GM18511 (cell line): ENCODE data around the gene CLEC11A.
"Not testable (repeated sequence)": the region's sequence is repeated elsewhere in the genome, so short reads cannot be mapped to it uniquely, and the experiment has no call there.

Experiments
- ATAC-seq: cut with Tn5 transposase; IDR thresholded peaks from one replicate; pipeline ENCODE4 v1.9.1; 2021; ENCODE audit warnings: mild to moderate bottlenecking, moderate library complexity; ENCODE audit not compliant: unreplicated experiment

Gene CLEC11A

GRCh38 chr19:50721441-50722137 lies 1.6 kb upstream of the CLEC11A start:
- ATAC-seq = no peak

GRCh38 chr19:50722201-50723013 lies 757 bp upstream of the CLEC11A start:
- no peak for ATAC-seq

GRCh38 chr19:50723735-50724521 lies 764 bp downstream of the CLEC11A start:
- no peak for ATAC-seq

GRCh38 chr19:50724522-50725217 lies 1.5 kb downstream of the CLEC11A start:
- peak; percentile 89 for ATAC-seq

GRCh38 chr19:50725218-50725910 lies 2.2 kb downstream of the CLEC11A start:
- peak; percentile 37 for ATAC-seq

- ATAC-seq = no peak
These were observed 2.7 kb downstream of the CLEC11A start for GRCh38 chr19:50725911-50726230.

GRCh38 chr19:50728084-50728737 lies 5.0 kb downstream of the CLEC11A start:
- ATAC-seq = no peak

GRCh38 chr19:50729894-50730293 lies 6.7 kb downstream of the CLEC11A start:
- no peak for ATAC-seq

GRCh38 chr19:50735869-50736268 lies 12.7 kb downstream of the CLEC11A start:
- no peak for ATAC-seq

GRCh38 chr19:50736338-50736737 lies 13.2 kb downstream of the CLEC11A start:
- no peak for ATAC-seq

- no peak for ATAC-seq
These were observed 16.2 kb downstream of the CLEC11A start for GRCh38 chr19:50739132-50739913.

GRCh38 chr19:50739914-50740426 lies 16.8 kb downstream of the CLEC11A start:
- no peak for ATAC-seq

GRCh38 chr19:50741179-50741933 lies 18.2 kb downstream of the CLEC11A start:
- ATAC-seq = no peak

- ATAC-seq = no peak
These were observed 20.4 kb downstream of the CLEC11A start for GRCh38 chr19:50743537-50743936.

GRCh38 chr19:50745221-50745620 lies 22.1 kb downstream of the CLEC11A start:
- no peak for ATAC-seq

- not testable (repeated sequence) for ATAC-seq
These were observed 24.0 kb downstream of the CLEC11A start for GRCh38 chr19:50747141-50747540.

- no peak for ATAC-seq
These were observed 26.3 kb downstream of the CLEC11A start for GRCh38 chr19:50749490-50749889.

- no peak for ATAC-seq
These were observed 26.8 kb downstream of the CLEC11A start for GRCh38 chr19:50750010-50750409.
